Lower lobe of right lung (tissue), 2 donors: ENCODE measurements around the gene PRRX2. TPM values are rescaled to one million over a fixed set of nuclear protein-coding genes. Genes with fewer than 3 reads are reported as not detected.

ENCODE experiments used
- ATAC-seq, 2 donors: fragments of 200-7000 bp; cut with Tn5 transposase; one replicate each; pipeline ENCODE4 v1.9.1; 2020 to 2022; ENCODE audit warnings: mild to moderate bottlenecking in 2 of 2, moderate library complexity in 2 of 2
- DNase-seq: peaks from one replicate; pipeline ENCODE4 v3.0.0-alpha.2; 2020
- H3K27ac ChIP-seq: fragments of 200-600 bp; one replicate; pipeline ENCODE4 v1.8.0; 2022
- H3K27me3 ChIP-seq: fragments of 200-600 bp; one replicate; pipeline ENCODE4 v1.8.0; 2022; ENCODE audit warnings: low read depth
- H3K36me3 ChIP-seq: fragments of 200-600 bp; one replicate; pipeline ENCODE4 v1.8.0; 2022; ENCODE audit warnings: mild to moderate bottlenecking
- H3K4me1 ChIP-seq: fragments of 200-600 bp; one replicate; pipeline ENCODE4 v1.8.0; 2022
- H3K4me3 ChIP-seq: fragments of 200-600 bp; one replicate; pipeline ENCODE4 v1.8.0; 2022; ENCODE audit warnings: mild to moderate bottlenecking
- H3K9me3 ChIP-seq: fragments of 200-600 bp; one replicate; pipeline ENCODE4 v1.8.0; 2022
- CTCF ChIP-seq: fragments of 200-600 bp; IDR thresholded peaks from one replicate; pipeline ENCODE4 v1.8.0; 2022; ENCODE audit warnings: antibody characterized with exemption, mild to moderate bottlenecking
- intact Hi-C: fragments of 100-400 bp; cut with DNase I; formaldehyde crosslinking; loops from one replicate; pipeline ENCODE4 v1.11.0; 2022
- total RNA-seq: library from RNA; stranded (reverse); fragmentation: NEBNext Ultra II Directional; extraction: Animal tissue kit (Norgen Biotek cat#: 25700); gene quantifications from one replicate; pipeline ENCODE4 v1.2.1, GENCODE V29; 2021
- donor health status: DM: no; HTN: yes; CAD: no; lungs with severe emphysema.

Gene PRRX2
- total RNA-seq, 1 donor from 2014 or later = 2.5 TPM

GRCh38 chr9:129726322-129727160 lies 61.1 kb downstream of the PRRX2 start:
- H3K4me3 ChIP-seq = no peak overlapping the region
- ATAC-seq = peak; percentile 86 to 88
- intact Hi-C loops = no loop called here
- H3K27me3 ChIP-seq = peaks cover 9% of the 10 kb centered on the region
- H3K9me3 ChIP-seq = no peaks in the 10 kb centered on the region
- peak; percentile 84 for TF ChIP-seq CTCF
- peaks cover 6% of the 10 kb centered on the region for H3K4me1 ChIP-seq
- H3K27ac ChIP-seq = no peak overlapping the region
- peak; percentile 63 for DNase-seq
- no peaks in the 10 kb centered on the region for H3K36me3 ChIP-seq

- Histone ChIP-seq H3K4me1 (peaks cover 6% of the 10 kb centered on the region), H3K27ac (no peak overlapping the region), H3K9me3 (no peaks in the 10 kb centered on the region), H3K27me3 (peaks cover 18% of the 10 kb centered on the region), H3K4me3 (no peak overlapping the region), H3K36me3 (no peaks in the 10 kb centered on the region)
- intact Hi-C loops = no loop called here
- ATAC-seq = no peak
- no peak for TF ChIP-seq CTCF
- DNase-seq = no peak
Observed at GRCh38 chr9:129728744-129729143, 63.3 kb downstream of the PRRX2 start.

- Histone ChIP-seq H3K4me3 (no peak overlapping the region), H3K4me1 (peaks cover 3% of the 10 kb centered on the region), H3K27me3 (peaks cover 15% of the 10 kb centered on the region), H3K9me3 (no peaks in the 10 kb centered on the region), H3K36me3 (no peaks in the 10 kb centered on the region), H3K27ac (no peak overlapping the region)
- intact Hi-C loops = no loop called here
- DNase-seq = no peak
- TF ChIP-seq CTCF = no peak
- ATAC-seq = no peak
Observed at GRCh38 chr9:129731477-129732085, 66.1 kb downstream of the PRRX2 start.

- intact Hi-C loops = no loop called here
- peaks cover 15% of the 10 kb centered on the region for H3K27me3 ChIP-seq
Observed at GRCh38 chr9:129732100-129732499, 66.7 kb downstream of the PRRX2 start.

More at GRCh38 chr9:129732100-129732499, 66.7 kb downstream of the PRRX2 start:
- DNase-seq (no peak), ATAC-seq (no peak)
- no peaks in the 10 kb centered on the region for H3K36me3 ChIP-seq
- no peak overlapping the region for H3K4me3 ChIP-seq
- no peaks in the 10 kb centered on the region for H3K4me1 ChIP-seq
- no peak for TF ChIP-seq CTCF
- no peaks in the 10 kb centered on the region for H3K9me3 ChIP-seq
- H3K27ac ChIP-seq = no peak overlapping the region
